Body of pancreas (tissue), 4 donors: ENCODE measurements around the gene COTL1. TPM values are rescaled to one million over a fixed set of nuclear protein-coding genes. Genes with fewer than 3 reads are reported as not detected.
"Not testable (repeated sequence)": the region's sequence is repeated elsewhere in the genome, so short reads cannot be mapped to it uniquely, and the experiment has no call there.

Experiments
- ATAC-seq: fragments of 150-250 bp; one replicate; pipeline ENCODE4 v1.9.1; 2016
- DNase-seq, 4 donors: peaks; one replicate each; pipeline ENCODE4 v3.0.0-alpha.2; 2019
- H3K27ac ChIP-seq, 4 donors: fragments of 200-600 bp; sonication (generic); 1 replicate in 3 of 4; 2 replicates in 1 of 4; pipeline versions ENCODE4 v1.5.1 to v1.6.1; 2016 to 2019; ENCODE audit warnings: mild to moderate bottlenecking in 1 of 4, mixed read lengths in 1 of 4, moderate library complexity in 1 of 4
- H3K27me3 ChIP-seq, 2 donors: fragments of 200-600 bp; sonication (generic); one replicate each; pipeline ENCODE4 v1.6.0; 2016; ENCODE audit warnings: mild to moderate bottlenecking in 1 of 2
- H3K36me3 ChIP-seq, 2 donors: fragments of 200-600 bp; sonication (generic); replicated peaks in 1 of 2; 2 replicates each; pipeline ENCODE4 v1.5.1; 2016; ENCODE audit warnings: low read depth in 2 of 2; ENCODE audit not compliant: insufficient read depth in 1 of 2
- H3K4me1 ChIP-seq: fragments of 200-600 bp; sonication (generic); one replicate; pipeline ENCODE4 v1.6.0; 2016
- H3K4me3 ChIP-seq, 2 donors: fragments of 200-600 bp; sonication (generic); 1 replicate in 1 of 2; 2 replicates in 1 of 2; pipeline ENCODE4 v1.5.1; 2016 to 2019
- H3K9me3 ChIP-seq, 3 donors: fragments of 200-600 bp; sonication (generic); 1 replicate in 2 of 3; 2 replicates in 1 of 3; pipeline ENCODE4 v1.5.1; 2016
- POLR2A ChIP-seq, 3 donors: fragments of 450-650 bp; IDR thresholded peaks; one replicate each; pipeline ENCODE4 v1.6.1; 2016; ENCODE audit warnings: antibody characterized with exemption in 3 of 3, mild to moderate bottlenecking in 2 of 3
- WGBS, 2 donors: methylation state at CpG; one replicate each; pipeline ENCODE4 v1.1.5; 2017; 5-methylcytosine and 5-hydroxymethylcytosine counted together
- intact Hi-C: fragments of 100-400 bp; cut with DNase I; formaldehyde crosslinking; loops from one replicate; pipeline ENCODE4 v1.15.1; 2023
- total RNA-seq, 2 donors: library from RNA; depleted of rRNA; stranded (reverse); fragments of >200 nt; gene quantifications; one replicate each; pipeline ENCODE4 v1.1.0, GENCODE V29; 2016
- TF ChIP-seq, protein P1 (sequence below), 7 experiments: fragments of 450-650 bp in 4 of 7; fragments of 200-600 bp in 3 of 7; sonication (generic) in 3 of 7; IDR thresholded peaks; one replicate each; pipeline ENCODE4 v1.5.1; 2016 to 2019; ENCODE audit warnings: antibody characterized with exemption in 7 of 7

Gene COTL1
- total RNA-seq, 2 donors from 2014 or later = 19.7 to 20.4 TPM

DNA sequence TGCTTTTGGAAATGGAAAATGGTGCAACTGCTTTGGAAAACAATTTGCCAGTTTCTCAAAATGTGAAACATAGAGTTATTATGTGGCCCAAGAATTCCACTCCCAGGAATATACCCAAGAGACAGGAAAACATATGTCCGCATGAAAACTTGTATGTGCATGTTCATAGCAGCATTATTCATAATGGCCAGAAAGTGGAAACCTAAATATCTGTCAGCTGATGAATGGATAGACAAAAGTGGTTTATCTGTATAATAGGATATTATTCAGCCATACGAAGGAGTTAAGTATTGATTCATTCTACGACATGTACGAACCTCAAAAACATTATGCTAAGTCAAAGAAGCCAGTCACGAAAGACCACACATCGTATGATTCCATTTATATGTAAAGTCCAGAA is 7.7 kb upstream of the COTL1 start:
- Histone ChIP-seq H3K36me3 (no peaks in the 10 kb centered on the region), H3K4me1 (peaks cover 3% of the 10 kb centered on the region), H3K27me3 (no peaks in the 10 kb centered on the region), H3K4me3 (no peak overlapping the region), H3K9me3 (no peaks in the 10 kb centered on the region), H3K27ac (no peak overlapping the region)
- intact Hi-C loops = no loop called here
- TF ChIP-seq, protein P1, sequence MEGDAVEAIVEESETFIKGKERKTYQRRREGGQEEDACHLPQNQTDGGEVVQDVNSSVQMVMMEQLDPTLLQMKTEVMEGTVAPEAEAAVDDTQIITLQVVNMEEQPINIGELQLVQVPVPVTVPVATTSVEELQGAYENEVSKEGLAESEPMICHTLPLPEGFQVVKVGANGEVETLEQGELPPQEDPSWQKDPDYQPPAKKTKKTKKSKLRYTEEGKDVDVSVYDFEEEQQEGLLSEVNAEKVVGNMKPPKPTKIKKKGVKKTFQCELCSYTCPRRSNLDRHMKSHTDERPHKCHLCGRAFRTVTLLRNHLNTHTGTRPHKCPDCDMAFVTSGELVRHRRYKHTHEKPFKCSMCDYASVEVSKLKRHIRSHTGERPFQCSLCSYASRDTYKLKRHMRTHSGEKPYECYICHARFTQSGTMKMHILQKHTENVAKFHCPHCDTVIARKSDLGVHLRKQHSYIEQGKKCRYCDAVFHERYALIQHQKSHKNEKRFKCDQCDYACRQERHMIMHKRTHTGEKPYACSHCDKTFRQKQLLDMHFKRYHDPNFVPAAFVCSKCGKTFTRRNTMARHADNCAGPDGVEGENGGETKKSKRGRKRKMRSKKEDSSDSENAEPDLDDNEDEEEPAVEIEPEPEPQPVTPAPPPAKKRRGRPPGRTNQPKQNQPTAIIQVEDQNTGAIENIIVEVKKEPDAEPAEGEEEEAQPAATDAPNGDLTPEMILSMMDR (IDR thresholded peaks at IDR 0.05) = no peak
- no peak for TF ChIP-seq POLR2A (IDR thresholded peaks at IDR 0.05)
- WGBS, 2 donors = 85 to 88% methylated on average over 6 of the region's 6 CpGs
- ATAC-seq (no peak), DNase-seq (no peak)

DNA sequence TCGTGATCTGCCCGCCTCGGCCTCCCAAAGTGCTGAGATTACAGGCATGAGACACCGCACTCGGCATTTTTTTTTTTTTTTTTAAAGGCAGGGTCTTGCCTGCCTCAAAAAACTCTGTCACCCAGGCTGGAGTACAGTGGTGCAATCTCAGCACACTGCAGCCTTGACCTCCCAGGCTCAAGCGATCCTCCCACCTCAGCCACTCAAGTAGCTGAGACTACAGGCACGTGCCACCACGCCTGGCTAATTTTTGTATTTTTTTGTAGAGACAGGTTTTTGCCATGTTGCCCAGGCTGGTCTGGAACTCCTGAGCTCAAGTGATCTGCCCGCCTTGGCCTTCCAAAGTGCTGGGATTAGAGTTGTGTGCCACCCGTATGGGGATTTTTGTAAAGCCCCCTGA is 3.0 kb upstream of the COTL1 start:
- peaks cover 17% of the 10 kb centered on the region for H3K4me1 ChIP-seq
- H3K27me3 ChIP-seq, ATAC-seq, H3K4me3 ChIP-seq, H3K27ac ChIP-seq, H3K36me3 ChIP-seq, H3K9me3 ChIP-seq, DNase-seq: not testable (repeated sequence)
- WGBS, 2 donors = 62 to 67% methylated on average over 8 to 10 of the region's 10 CpGs
- intact Hi-C loops = loop anchor here (2.0 kb wide), 1 partner anchor 110 kb away; no protein-coding TSS in a partner anchor

DNA sequence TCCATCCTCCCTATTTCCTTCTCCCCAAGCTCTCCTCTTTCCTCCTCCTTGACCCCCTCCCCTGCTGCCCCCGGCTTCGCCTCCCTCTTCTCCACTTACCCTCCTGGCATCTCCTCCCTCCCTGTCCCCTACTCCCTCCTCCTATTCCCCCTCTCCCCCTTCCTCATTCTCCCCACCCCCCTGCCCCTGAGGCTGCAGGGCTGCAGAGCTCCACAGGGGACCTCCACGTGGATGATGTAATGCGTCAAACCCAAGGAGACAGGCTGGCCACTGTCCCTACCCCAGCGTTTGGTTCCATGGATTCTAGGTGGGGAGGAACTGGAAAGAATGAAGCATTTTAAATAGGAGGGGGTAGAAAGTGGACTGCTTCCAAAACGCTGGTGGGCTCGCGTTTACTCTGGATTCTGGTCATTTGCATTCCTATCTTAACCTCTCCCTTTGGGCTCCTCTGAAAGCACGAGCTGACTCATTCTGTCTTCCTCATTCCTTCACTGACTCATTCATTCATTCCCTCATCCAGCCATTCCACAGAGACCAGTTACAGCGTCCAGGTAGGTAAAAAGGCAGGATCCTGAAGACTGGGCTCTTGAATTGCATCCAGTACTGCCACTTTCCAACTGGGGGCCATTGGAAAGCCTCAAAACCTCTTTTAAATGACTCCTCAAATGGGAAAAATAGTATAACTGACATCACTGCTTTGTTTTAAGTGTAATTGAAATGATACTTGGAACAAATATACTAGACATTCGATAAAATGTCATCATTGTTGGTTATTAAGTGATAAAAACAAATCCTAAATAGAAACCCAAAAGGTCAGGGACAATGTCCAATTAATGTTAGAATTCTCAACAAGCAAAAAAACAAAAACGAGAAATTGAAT is 943 bp upstream of the COTL1 start:
- Histone ChIP-seq H3K36me3 (no peaks in the 10 kb centered on the region), H3K27ac (peak overlapping the region in 3 of 4 donors; percentile 51 to 72 (median 69)), H3K4me3 (no peak overlapping the region), H3K9me3 (no peaks in the 10 kb centered on the region), H3K27me3 (no peaks in the 10 kb centered on the region), H3K4me1 (peaks cover 17% of the 10 kb centered on the region)
- intact Hi-C loops = no loop called here
- peak in 1 of 3 donors; percentile 10 for TF ChIP-seq POLR2A (IDR thresholded peaks at IDR 0.05)
- TF ChIP-seq, protein P1 (IDR thresholded peaks at IDR 0.05) = peak in 3 of 7 experiments; percentile 6 to 22 (median 7)
- DNase-seq (peak; percentile 40 to 59 (median 42)), ATAC-seq (peak; percentile 41)
- WGBS, 2 donors = 10 to 14% methylated on average over 12 of the region's 12 CpGs

DNA sequence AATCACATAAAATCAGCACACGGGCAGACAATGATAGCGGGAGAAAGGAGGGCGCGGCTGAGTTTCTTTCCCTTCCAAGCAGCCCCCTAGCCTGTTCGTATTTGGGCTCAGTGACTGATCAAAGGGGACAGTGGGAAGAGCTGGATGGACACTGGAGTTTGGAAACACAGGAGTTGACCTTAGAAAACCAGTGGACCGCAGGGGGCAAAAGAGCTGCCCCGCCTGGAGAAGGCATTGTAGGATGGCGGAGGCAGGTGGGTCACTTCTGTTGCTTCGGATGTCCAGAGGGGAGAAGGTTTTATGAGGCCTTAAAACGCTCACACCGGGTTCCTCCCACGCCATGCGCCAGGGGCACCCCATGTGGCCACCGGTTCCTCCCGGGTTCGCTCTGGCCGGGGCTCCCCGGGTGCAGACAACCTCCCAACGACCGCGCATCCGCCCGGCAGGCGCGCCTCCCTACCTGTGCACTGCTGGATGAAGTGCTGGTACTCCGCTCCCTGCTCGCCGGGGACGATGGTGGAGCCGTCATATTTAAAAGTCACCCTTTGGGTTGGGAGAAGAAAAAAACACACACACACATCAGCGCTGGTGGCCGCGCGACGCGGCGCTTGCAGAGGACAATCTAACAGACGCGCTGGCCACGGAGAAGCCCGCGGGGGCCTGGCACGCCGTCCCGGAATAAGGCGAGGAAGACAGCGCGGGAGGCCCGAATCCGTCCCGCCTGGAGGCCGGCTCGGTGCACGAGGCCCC is 662 bp downstream of the COTL1 start:
- no peak for TF ChIP-seq POLR2A (IDR thresholded peaks at IDR 0.05)
- TF ChIP-seq, protein P1 (IDR thresholded peaks at IDR 0.05) = no peak
- Histone ChIP-seq H3K4me3 (peak overlapping the region; percentile 49 to 60), H3K9me3 (no peaks in the 10 kb centered on the region), H3K27ac (peak overlapping the region; percentile 7 to 61 (median 30)), H3K36me3 (no peaks in the 10 kb centered on the region), H3K4me1 (peaks cover 17% of the 10 kb centered on the region), H3K27me3 (no peaks in the 10 kb centered on the region)
- intact Hi-C loops = no loop called here
- DNase-seq (peak in 3 of 4 donors; percentile 29 to 41 (median 37)), ATAC-seq (peak; percentile 18)
- 2 to 6% methylated on average over 39 to 54 of the region's 54 CpGs for WGBS, 2 donors

DNA sequence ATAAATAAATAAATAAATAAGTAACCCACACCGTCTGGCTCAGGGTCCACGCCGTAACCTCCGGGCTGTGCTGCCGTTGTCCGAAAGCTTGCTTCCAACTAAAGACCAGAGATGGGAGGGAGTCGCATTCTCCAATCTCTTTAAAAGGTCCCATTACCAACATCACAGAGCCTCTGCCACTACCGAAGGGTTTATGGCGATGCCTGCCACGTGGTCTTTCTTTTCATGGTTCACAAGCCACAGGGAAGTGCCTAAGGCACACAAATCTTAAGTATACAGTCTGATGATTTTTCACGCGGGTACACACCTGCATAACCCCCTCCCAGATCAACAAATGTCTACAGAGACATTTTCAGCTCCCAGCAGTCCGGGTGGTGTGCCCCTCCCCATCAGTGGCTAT is 1.4 kb downstream of the COTL1 start:
- Histone ChIP-seq H3K4me3 (peak overlapping the region in 1 of 2 donors; percentile 60), H3K27me3 (no peaks in the 10 kb centered on the region), H3K4me1 (peaks cover 14% of the 10 kb centered on the region), H3K27ac (no peak overlapping the region), H3K36me3 (no peaks in the 10 kb centered on the region), H3K9me3 (no peaks in the 10 kb centered on the region)
- intact Hi-C loops = no loop called here
- 36 to 58% methylated on average over 13 of the region's 13 CpGs for WGBS, 2 donors
- ATAC-seq = no peak
- TF ChIP-seq, protein P1 (IDR thresholded peaks at IDR 0.05) = no peak
- no peak for TF ChIP-seq POLR2A (IDR thresholded peaks at IDR 0.05)
- no peak for DNase-seq
